ENCODE data around the gene NHSL2. TPM values are rescaled to one million over a fixed set of nuclear protein-coding genes. Genes with fewer than 3 reads are reported as not detected.

NHSL2 gene
- total RNA-seq, 2 experiments from 2014 or later: 7.9 to 8.7 TPM

DNA sequence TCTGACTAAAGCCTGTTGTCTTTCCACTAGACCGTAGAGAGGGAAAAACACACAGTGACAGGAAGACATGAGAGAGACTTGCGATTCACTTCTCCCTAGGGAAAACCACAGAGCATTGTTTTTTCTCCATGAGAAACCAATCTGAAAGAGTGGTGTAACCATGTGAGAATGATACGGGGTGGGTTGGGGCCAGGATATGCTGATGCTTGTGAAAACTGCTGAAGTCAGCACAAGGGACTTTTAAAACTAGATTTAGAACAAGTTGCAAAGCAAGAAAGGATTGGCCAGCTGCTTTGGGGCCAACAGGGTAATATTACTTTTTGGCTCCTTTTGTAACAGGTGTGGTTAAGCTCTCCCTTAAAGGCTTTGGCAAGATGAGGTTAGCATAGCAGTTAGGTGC, 66.1 kb downstream of the NHSL2 start:
- Mint-ChIP-seq H3K27ac (no peak overlapping the region), H3K4me1 (no peaks in the 10 kb centered on the region), H3K9me3 (no peaks in the 10 kb centered on the region), H3K36me3 (ENCODE audit: low read depth) (no peaks in the 10 kb centered on the region), H3K27me3 (peaks cover under 1% of the 10 kb centered on the region), H3K4me3 (no peak overlapping the region)
- ChIA-PET CTCF (no interaction called here), POLR2A (no interaction called here)
- DNase-seq: no peak

DNA sequence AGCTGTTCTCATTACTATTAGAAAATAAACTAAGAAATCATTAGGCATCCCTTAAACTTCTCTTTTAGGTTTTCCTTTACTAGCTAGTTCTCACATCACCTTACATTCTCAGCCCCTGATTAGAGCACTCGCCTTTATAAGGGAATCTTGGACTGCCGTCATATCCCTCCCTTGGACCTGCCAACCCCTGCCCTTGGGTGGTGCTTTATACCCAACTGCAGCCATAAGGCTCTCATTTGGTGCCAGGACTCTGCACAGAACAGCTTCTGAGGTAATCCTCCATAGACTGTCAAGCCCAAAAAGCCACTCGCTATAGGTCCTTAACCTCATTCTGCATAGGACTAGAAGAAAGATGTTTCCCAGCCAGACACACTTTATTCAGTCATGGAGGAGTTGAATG, 67.5 kb downstream of the NHSL2 start:
- ChIA-PET CTCF (no interaction called here), POLR2A (no interaction called here)

DNA sequence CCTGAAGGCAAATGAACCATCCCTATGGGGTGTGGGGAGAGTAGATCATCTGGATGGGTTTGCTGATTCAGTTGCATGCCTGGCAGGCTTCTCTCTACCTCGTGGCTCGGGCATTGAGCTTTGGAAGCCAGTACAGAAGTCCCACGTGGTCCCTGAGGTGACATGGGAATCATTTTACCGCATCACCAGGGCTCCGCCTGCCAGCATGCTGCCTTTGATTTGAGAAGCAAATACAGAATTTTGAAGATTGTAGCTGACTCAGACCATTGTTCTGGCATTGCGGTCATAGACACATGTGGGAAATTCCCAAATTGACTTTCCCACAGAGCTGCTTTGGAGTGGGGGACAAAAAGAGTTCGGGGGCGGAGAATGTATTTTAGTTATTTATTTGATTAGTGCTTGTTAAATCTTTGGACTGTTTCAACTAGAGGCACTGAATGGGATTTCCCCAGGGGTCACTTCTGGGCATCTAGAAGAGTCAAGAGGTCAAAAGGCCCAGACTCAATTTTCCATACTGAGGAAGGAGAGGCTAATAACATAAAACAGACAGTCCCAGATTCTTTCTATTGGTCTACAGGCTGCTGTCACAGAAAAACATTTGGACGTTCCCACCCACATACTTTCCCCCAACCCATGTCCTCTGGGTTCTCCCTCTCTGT, 79.3 kb downstream of the NHSL2 start:
- Mint-ChIP-seq H3K4me1 (peaks cover 23% of the 10 kb centered on the region), H3K27me3 (peaks cover 2% of the 10 kb centered on the region), H3K4me3 (no peak overlapping the region), H3K27ac (no peak overlapping the region), H3K36me3 (ENCODE audit: low read depth) (no peaks in the 10 kb centered on the region), H3K9me3 (no peaks in the 10 kb centered on the region)
- DNase-seq: no peak
- ChIA-PET CTCF (no interaction called here), POLR2A (no interaction called here)

More for the DNA sequence above, 67.5 kb downstream of the NHSL2 start:
- no peaks in the 10 kb centered on the region for H3K36me3 Mint-ChIP-seq (ENCODE audit: low read depth)
- H3K27ac Mint-ChIP-seq: no peak overlapping the region
- H3K4me1 Mint-ChIP-seq: no peaks in the 10 kb centered on the region
- H3K27me3 Mint-ChIP-seq: peaks cover 8% of the 10 kb centered on the region
- H3K4me3 Mint-ChIP-seq: no peak overlapping the region
- no peaks in the 10 kb centered on the region for H3K9me3 Mint-ChIP-seq
- DNase-seq: no peak

DNA sequence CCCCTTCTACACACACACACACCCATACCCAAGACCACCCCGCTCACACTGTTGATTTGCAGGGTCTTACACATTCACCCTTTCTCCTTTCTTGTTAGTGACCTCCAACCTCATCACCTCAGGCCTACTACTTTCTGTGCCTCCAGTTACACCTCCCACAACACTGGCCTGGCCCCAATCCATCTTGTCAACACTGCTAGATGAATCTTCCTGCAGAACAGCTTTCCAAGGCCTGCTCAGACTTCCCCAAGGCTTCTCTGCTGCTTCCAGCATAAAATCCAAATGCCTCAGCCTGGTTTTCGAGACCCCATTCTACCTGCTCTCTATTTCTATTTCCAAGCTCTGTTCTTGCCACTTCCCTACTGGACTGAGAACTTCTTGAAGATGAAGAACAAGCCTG, 79.9 kb downstream of the NHSL2 start:
- Mint-ChIP-seq H3K9me3 (no peaks in the 10 kb centered on the region), H3K27me3 (peaks cover 2% of the 10 kb centered on the region), H3K4me1 (peaks cover 23% of the 10 kb centered on the region), H3K4me3 (no peak overlapping the region), H3K27ac (no peak overlapping the region), H3K36me3 (ENCODE audit: low read depth) (no peaks in the 10 kb centered on the region)
- CTCF ChIA-PET: no interaction called here
- DNase-seq: no peak
- POLR2A ChIA-PET: no interaction called here

DNA sequence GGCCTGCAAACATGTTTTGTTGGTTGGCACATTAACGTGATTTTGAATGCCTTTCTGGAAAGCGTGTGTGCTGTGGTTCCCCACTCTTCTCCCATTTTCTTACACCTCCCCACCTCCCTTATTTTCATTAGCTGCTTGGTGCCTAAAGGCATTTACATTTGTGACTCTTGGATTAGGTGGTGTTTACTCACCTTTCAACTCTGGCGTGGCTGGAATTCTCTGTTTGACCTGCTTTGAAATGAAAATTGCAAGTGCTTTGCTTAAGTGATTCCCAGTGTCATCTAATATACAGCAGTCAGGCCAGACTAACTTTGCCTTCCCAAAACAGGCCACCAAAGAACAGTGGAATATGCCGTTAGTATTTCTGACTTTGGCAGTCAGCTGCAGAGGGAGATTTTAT, 80.5 kb downstream of the NHSL2 start:
- H3K36me3 Mint-ChIP-seq (ENCODE audit: low read depth): no peaks in the 10 kb centered on the region
- peaks cover 2% of the 10 kb centered on the region for H3K27me3 Mint-ChIP-seq
- no peak for DNase-seq
- H3K4me3 Mint-ChIP-seq: no peak overlapping the region
- POLR2A ChIA-PET: no interaction called here
- no peaks in the 10 kb centered on the region for H3K9me3 Mint-ChIP-seq
- CTCF ChIA-PET: no interaction called here
- peaks cover 23% of the 10 kb centered on the region for H3K4me1 Mint-ChIP-seq
- H3K27ac Mint-ChIP-seq: no peak overlapping the region

DNA sequence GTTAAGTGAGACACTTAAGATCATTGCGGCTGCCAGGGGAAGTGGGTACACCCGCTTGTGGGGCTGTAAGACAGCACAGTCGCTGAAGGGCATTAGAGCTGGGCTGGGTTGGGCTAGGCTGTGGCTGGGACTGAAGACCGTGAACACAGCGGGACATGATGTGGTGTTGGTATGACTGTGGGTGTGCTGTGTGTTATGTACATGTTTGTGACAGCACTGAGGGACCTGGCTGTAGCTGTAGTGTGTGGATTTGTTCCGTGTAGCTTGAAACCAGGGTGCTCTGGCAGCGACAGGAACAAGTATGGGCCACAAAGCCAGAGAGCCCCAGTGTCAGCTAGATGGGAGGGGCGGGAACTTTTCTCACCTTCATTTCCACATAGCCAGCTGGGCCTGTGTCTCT, 82.1 kb downstream of the NHSL2 start:
- ChIA-PET CTCF (no interaction called here), POLR2A (interaction anchor here (0.7 to 1.3 kb wide), 2 partner anchors 108 to 188 kb away, joined by 3 to 5 read pairs; partner anchors contain the start of gene PIN4)
- no peaks in the 10 kb centered on the region for H3K9me3 Mint-ChIP-seq
- no peaks in the 10 kb centered on the region for H3K36me3 Mint-ChIP-seq (ENCODE audit: low read depth)
- no peak overlapping the region for H3K4me3 Mint-ChIP-seq
- H3K27me3 Mint-ChIP-seq: peaks cover 2% of the 10 kb centered on the region
- peak overlapping the region; percentile 83 for H3K27ac Mint-ChIP-seq
- peak; percentile 70 for DNase-seq
- H3K4me1 Mint-ChIP-seq: peaks cover 23% of the 10 kb centered on the region

DNA sequence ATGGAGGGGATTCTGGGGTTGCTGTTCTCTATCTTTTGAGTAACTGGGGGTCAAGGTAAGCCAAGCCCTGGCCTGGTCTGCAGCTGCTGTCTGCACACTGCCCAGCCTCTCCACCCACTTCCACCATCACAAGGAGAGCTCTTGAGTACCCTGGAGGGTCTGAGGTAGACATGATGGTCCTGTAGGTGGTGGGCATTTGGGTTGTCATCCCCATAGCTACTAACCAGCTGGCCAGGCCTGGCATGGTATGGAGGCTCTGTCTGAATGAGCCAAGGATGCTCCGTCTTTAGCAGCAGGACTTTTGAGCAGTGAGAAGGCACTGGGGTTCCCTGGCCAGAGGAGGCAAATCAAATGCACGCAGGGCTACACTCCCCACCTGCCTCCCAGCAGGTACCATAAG, 82.7 kb downstream of the NHSL2 start:
- H3K27me3 Mint-ChIP-seq: no peaks in the 10 kb centered on the region
- peaks cover 23% of the 10 kb centered on the region for H3K4me1 Mint-ChIP-seq
- ChIA-PET CTCF (no interaction called here), POLR2A (interaction anchor here (0.7 kb wide), 1 partner anchor 188 kb away, joined by 3 read pairs; the partner anchor contains the start of gene PIN4)
- H3K27ac Mint-ChIP-seq: peak overlapping the region; percentile 83
- DNase-seq: no peak
- H3K4me3 Mint-ChIP-seq: no peak overlapping the region
- H3K9me3 Mint-ChIP-seq: no peaks in the 10 kb centered on the region
- no peaks in the 10 kb centered on the region for H3K36me3 Mint-ChIP-seq (ENCODE audit: low read depth)

DNA sequence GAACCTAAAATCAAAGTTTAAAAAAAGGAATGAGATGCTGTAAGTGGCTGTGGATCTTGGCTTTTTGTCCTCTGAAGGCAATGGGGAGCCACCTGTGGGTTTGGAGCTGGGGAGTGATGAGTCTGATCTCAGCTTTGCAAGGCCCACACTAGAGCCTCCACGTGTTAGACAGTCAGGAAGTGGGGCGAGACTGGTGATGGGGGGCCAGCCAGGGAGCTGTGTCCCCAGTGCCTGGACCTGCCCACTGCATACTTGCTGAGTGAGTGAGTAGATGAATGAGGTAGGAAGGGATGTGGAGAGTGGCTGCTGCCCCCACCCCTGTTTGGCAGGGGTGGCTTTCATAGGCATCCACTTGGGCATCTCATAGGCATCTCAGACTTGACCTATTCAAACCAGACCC, 84.0 kb downstream of the NHSL2 start:
- ChIA-PET POLR2A (no interaction called here), CTCF (no interaction called here)
- Mint-ChIP-seq H3K4me3 (no peak overlapping the region), H3K27ac (no peak overlapping the region), H3K9me3 (no peaks in the 10 kb centered on the region), H3K36me3 (ENCODE audit: low read depth) (no peaks in the 10 kb centered on the region), H3K27me3 (peaks cover 3% of the 10 kb centered on the region), H3K4me1 (peaks cover 23% of the 10 kb centered on the region)
- DNase-seq: no peak

DNA sequence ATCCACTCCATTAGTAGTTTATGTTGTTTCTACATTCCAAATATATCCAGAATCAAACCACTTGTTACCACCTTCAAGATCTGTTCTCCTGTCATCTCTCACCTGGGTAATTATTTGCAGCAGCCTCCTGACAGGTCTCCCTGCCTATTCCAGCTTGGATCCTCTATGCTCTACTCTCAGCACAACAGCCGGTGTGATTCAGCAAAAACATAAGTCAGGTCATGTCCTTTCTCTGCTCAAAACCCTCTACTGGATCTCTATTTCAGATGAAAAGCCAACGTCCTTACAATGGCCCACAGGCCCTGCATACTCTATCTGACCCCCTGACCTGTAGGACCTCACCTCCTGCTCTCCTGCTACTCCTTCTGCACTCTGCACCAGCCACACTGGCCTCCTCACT, 84.5 kb downstream of the NHSL2 start:
- peaks cover 23% of the 10 kb centered on the region for H3K4me1 Mint-ChIP-seq
- ChIA-PET CTCF (no interaction called here), POLR2A (no interaction called here)
- H3K4me3 Mint-ChIP-seq: no peak overlapping the region
- H3K9me3 Mint-ChIP-seq: no peaks in the 10 kb centered on the region
- H3K36me3 Mint-ChIP-seq (ENCODE audit: low read depth): no peaks in the 10 kb centered on the region
- no peak overlapping the region for H3K27ac Mint-ChIP-seq
- DNase-seq: no peak
- peaks cover 3% of the 10 kb centered on the region for H3K27me3 Mint-ChIP-seq

DNA sequence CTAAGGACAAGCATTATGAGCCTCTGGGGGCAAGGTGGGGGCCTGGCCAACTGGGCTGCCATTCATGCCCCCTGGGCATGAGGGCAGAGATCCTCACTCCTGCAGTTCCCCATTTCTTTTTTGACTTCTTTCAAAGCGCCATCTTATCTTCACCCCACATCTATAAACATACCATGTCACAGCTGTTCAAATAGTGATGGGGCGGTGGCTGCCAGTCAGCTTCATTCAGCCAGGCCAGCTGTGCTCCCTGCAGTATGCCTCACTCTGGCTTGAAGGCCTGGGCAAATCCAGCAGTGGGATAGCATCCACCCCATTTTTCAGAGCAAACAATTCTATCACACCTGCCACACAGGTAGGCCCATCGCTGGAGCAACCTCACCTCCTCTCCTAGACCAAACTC, 85.5 kb downstream of the NHSL2 start:
- ChIA-PET POLR2A (no interaction called here), CTCF (no interaction called here)
- peaks cover 3% of the 10 kb centered on the region for H3K27me3 Mint-ChIP-seq
- no peak for DNase-seq
- H3K9me3 Mint-ChIP-seq: no peaks in the 10 kb centered on the region
- H3K4me1 Mint-ChIP-seq: peaks cover 23% of the 10 kb centered on the region
- no peak overlapping the region for H3K4me3 Mint-ChIP-seq
- no peaks in the 10 kb centered on the region for H3K36me3 Mint-ChIP-seq (ENCODE audit: low read depth)
- H3K27ac Mint-ChIP-seq: no peak overlapping the region

DNA sequence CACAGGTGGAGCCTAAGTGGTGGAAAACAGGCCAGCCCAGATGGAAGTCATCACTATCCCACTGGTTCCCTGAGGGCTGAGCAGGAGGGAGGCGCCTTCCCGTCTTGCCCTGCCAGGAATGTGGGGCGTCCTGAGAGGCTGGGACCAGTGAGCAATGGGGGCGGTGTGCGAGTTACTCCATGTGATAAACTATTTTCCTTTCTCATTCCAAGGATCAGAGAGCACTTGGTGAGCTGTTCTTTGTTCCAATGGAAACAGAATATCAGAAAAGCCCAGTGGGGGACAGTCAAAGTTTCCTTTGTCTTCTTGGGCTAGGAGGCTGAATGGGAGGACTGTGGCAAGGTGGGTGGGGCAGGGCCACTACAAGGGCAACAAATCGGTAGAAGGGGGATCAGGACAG, 86.2 kb downstream of the NHSL2 start:
- Mint-ChIP-seq H3K27me3 (peaks cover 8% of the 10 kb centered on the region), H3K36me3 (ENCODE audit: low read depth) (no peaks in the 10 kb centered on the region), H3K4me3 (no peak overlapping the region), H3K4me1 (peaks cover 21% of the 10 kb centered on the region), H3K27ac (no peak overlapping the region), H3K9me3 (no peaks in the 10 kb centered on the region)
- no peak for DNase-seq
- ChIA-PET CTCF (no interaction called here), POLR2A (no interaction called here)

DNA sequence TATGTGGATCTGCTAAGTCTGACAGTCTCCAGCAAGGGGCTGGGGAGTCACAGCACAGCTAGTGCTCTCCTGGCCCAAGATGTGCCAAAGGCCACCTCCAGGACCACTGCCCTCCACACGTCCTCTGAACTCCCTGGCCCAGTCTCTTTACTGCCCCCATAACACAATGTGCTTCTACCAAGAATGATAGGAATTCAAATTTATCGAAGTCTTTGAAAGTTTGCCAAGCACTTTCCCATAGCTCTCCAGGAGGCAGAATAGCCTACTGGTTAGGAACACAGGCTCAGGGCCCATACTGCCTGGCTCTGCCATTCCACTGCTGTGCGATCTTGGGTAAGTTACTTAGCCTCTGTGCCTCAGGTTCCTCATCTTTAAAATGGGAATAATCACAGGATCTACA, 86.7 kb downstream of the NHSL2 start:
- ChIA-PET POLR2A (no interaction called here), CTCF (interaction anchor here (1.6 kb wide), 1 partner anchor 127 kb away, joined by 7 read pairs; no protein-coding TSS in a partner anchor)
- peaks cover 16% of the 10 kb centered on the region for H3K4me1 Mint-ChIP-seq
- no peak for DNase-seq
- H3K27me3 Mint-ChIP-seq: peaks cover 8% of the 10 kb centered on the region
- H3K4me3 Mint-ChIP-seq: no peak overlapping the region
- no peaks in the 10 kb centered on the region for H3K36me3 Mint-ChIP-seq (ENCODE audit: low read depth)
- H3K9me3 Mint-ChIP-seq: no peaks in the 10 kb centered on the region
- no peak overlapping the region for H3K27ac Mint-ChIP-seq

DNA sequence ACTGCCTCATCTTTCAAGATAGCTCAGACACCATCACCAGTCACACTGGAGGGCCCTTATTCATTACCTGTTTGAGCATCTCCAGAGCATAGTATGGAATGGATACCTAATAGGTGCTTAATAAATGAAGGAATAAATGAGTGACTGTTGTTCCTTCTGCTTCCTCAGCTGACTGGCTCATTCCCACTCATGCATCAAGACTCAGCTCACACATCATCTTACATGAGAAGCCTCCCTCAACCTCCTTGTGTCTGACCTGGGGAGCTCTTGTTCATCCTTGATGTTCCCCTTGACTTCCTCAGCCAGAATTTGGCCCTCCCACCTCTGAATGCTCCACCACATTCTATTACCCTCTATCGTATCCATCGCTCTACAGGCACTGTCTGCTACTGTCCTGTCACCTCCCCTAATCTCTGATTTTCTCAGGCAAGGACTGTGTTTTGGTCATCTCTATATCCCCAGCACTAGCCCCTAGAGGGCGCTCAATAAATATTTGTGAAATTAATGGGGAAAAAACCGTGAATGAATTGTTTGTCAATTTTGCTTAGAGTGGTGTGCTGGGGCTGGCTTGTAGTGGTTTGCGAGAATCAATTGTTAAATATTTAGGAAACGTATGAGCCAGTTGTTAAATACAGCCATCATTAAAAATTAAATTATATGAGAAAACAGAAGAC, 88.3 kb downstream of the NHSL2 start:
- Mint-ChIP-seq H3K36me3 (ENCODE audit: low read depth) (no peaks in the 10 kb centered on the region), H3K9me3 (no peaks in the 10 kb centered on the region), H3K27ac (no peak overlapping the region), H3K4me1 (peaks cover 3% of the 10 kb centered on the region), H3K4me3 (no peak overlapping the region), H3K27me3 (peaks cover 12% of the 10 kb centered on the region)
- CTCF ChIA-PET: interaction anchor here (0.7 to 2.2 kb wide), 8 partner anchors 15 to 129 kb away, joined by 3 to 7 read pairs (median 4); no protein-coding TSS in a partner anchor
- POLR2A ChIA-PET: interaction anchor here (1.0 kb wide), 1 partner anchor 182 kb away, joined by 3 read pairs; the partner anchor contains the start of gene PIN4
- peak; percentile 34 for DNase-seq

DNA sequence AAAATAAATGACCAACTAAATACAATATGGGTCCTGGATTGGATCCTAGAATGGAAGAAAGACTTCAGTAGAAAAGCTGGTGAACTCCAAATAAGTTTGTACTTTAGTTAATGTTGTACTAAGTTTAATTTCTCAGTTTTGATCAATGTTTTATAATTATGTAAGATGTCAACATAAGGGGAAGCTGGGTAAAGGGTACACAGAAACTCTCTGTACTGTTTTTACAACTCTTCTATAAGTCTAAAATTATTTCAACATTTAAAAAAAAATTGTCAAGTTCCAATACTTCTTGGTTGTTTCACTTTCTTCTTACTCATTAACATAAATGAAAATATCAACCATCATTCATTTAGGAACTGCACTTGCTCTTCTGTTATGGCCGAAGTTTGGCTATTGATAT, 88.9 kb downstream of the NHSL2 start:
- Mint-ChIP-seq H3K27me3 (peaks cover 12% of the 10 kb centered on the region), H3K4me1 (peaks cover 1% of the 10 kb centered on the region), H3K9me3 (no peaks in the 10 kb centered on the region), H3K27ac (no peak overlapping the region), H3K36me3 (ENCODE audit: low read depth) (no peaks in the 10 kb centered on the region), H3K4me3 (no peak overlapping the region)
- no peak for DNase-seq
- ChIA-PET CTCF (interaction anchor here (1.3 to 2.2 kb wide), 5 partner anchors 18 to 128 kb away, joined by 3 to 7 read pairs (median 4); no protein-coding TSS in a partner anchor), POLR2A (no interaction called here)

All from activated CD4-positive, alpha-beta memory T cell treated with anti-CD3 and anti-CD28 coated beads, Interleukin-2, amount 10 ng/mL, durations not matched to agents 7 days and 5 days (primary cell).